ENCODE measurements around the gene FBXL13. TPM values are rescaled to one million over a fixed set of nuclear protein-coding genes. Genes with fewer than 3 reads are reported as not detected.

FBXL13 gene
- total RNA-seq, 4 donors from 2014 or later = 0.35 to 2.6 (median 1.3) TPM; not detected in 1

- Histone ChIP-seq H3K4me1 (peaks cover 0 to 29% (median 0%) of the 10 kb centered on the region in 4 donors), H3K4me3 (no peak overlapping the region), H3K27me3 (no peaks in the 10 kb centered on the region), H3K27ac (peak overlapping the region in 1 of 4 donors; percentile 66), H3K36me3 (no peaks in the 10 kb centered on the region), H3K9me3 (no peaks in the 10 kb centered on the region)
- TF ChIP-seq POLR2A (IDR thresholded peaks at IDR 0.05) = no peak
- no peak for TF ChIP-seq CTCF (IDR thresholded peaks at IDR 0.05)
- no peak for DNase-seq
These were observed 80.9 kb downstream of the FBXL13 start for GRCh38 chr7:102993718-102994029.

- Histone ChIP-seq H3K9me3 (no peaks in the 10 kb centered on the region), H3K27ac (peak overlapping the region in 3 of 4 donors; percentile 20 to 66 (median 63)), H3K4me1 (peaks cover 0 to 29% (median 0%) of the 10 kb centered on the region in 4 donors), H3K4me3 (no peak overlapping the region), H3K36me3 (no peaks in the 10 kb centered on the region), H3K27me3 (no peaks in the 10 kb centered on the region)
- no peak for DNase-seq
- TF ChIP-seq POLR2A (IDR thresholded peaks at IDR 0.05) = no peak
- no peak for TF ChIP-seq CTCF (IDR thresholded peaks at IDR 0.05)
These were observed 81.5 kb downstream of the FBXL13 start for GRCh38 chr7:102992938-102993717.

GRCh38 chr7:102992509-102992937 is 82.1 kb downstream of the FBXL13 start:
- Histone ChIP-seq H3K36me3 (no peaks in the 10 kb centered on the region), H3K4me1 (peaks cover 0 to 29% (median 0%) of the 10 kb centered on the region in 4 donors), H3K27ac (peak overlapping the region in 3 of 4 donors; percentile 20 to 66 (median 63)), H3K9me3 (no peaks in the 10 kb centered on the region), H3K4me3 (no peak overlapping the region), H3K27me3 (no peaks in the 10 kb centered on the region)
- no peak for DNase-seq
- TF ChIP-seq POLR2A (IDR thresholded peaks at IDR 0.05) (no peak), CTCF (IDR thresholded peaks at IDR 0.05) (no peak)

- no peak for TF ChIP-seq CTCF (IDR thresholded peaks at IDR 0.05)
- H3K4me3 ChIP-seq = no peak overlapping the region
- H3K27me3 ChIP-seq = no peaks in the 10 kb centered on the region
- H3K36me3 ChIP-seq = no peaks in the 10 kb centered on the region
- H3K9me3 ChIP-seq = no peaks in the 10 kb centered on the region
- peaks cover 0 to 29% (median 0%) of the 10 kb centered on the region in 4 donors for H3K4me1 ChIP-seq
- DNase-seq = peak in 1 of 3 donors; percentile 83
- H3K27ac ChIP-seq = peak overlapping the region in 2 of 4 donors; percentile 31 to 66
These were observed 82.9 kb downstream of the FBXL13 start for GRCh38 chr7:102991540-102992214.

GRCh38 chr7:102991077-102991539 is 83.5 kb downstream of the FBXL13 start:
- Histone ChIP-seq H3K9me3 (no peaks in the 10 kb centered on the region), H3K27me3 (no peaks in the 10 kb centered on the region), H3K4me1 (peaks cover 0 to 29% (median 0%) of the 10 kb centered on the region in 4 donors), H3K4me3 (no peak overlapping the region), H3K27ac (no peak overlapping the region), H3K36me3 (no peaks in the 10 kb centered on the region)
- DNase-seq = no peak
- TF ChIP-seq CTCF (IDR thresholded peaks at IDR 0.05) (no peak), POLR2A (IDR thresholded peaks at IDR 0.05) (no peak)
